ENCODE data around the gene KRTAP10-2.

- TF ChIP-seq EZH2phosphoT487 (IDR thresholded peaks at IDR 0.05; ENCODE audit: insufficient read depth, low read depth): no peak
- no peak for TF ChIP-seq EZH2 (IDR thresholded peaks at IDR 0.05; ENCODE audit: insufficient read depth, poor library complexity, severe bottlenecking)
Measured at GRCh38 chr21:44582055-44582454, 30.8 kb upstream of the KRTAP10-2 start.

All from GM23248 (cell line).